HG02759 (cell line): Measurements from ENCODE around the gene MIPEP.
"Not testable (repeated sequence)": the region's sequence is repeated elsewhere in the genome, so short reads cannot be mapped to it uniquely, and the experiment has no call there.

Experiments
- ATAC-seq: cut with Tn5 transposase; IDR thresholded peaks from one replicate; pipeline ENCODE4 v1.9.1; 2021; ENCODE audit warnings: mild to moderate bottlenecking, moderate library complexity; ENCODE audit not compliant: unreplicated experiment

Gene MIPEP

GRCh38 chr13:23888658-23889614 lies at the start of gene MIPEP:
Gene MIPEP (minus strand): TSS chr13:23889400. CDS start chr13:23889320, 80 bp downstream.
- peak; percentile 95 for ATAC-seq

DNA sequence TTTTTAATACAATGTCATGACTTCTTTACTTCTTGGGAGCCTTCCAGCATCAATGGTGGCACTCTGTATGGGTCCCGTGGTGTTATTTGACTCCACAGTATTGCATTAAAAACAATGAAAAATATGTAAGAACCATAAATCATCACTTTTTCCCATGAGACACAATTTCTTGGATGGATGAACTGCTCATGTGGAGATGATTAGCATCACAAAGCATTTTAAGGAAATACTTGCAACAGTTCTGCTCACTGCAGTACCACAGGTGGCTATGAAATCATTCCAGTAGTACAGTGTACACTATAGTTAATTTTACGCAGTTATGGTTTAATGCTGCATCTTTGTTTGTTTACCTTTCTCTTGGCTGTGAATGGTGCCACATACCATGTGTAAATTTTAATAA lies 45.3 kb upstream of the MIPEP start:
- no peak for ATAC-seq

- no peak for ATAC-seq
Observed at GRCh38 chr13:23928985-23929384, 39.8 kb upstream of the MIPEP start.

- ATAC-seq, result no peak
Observed at GRCh38 chr13:23923031-23923430, 33.8 kb upstream of the MIPEP start.

GRCh38 chr13:23922005-23922932 lies 33.1 kb upstream of the MIPEP start:
- ATAC-seq, result no peak

DNA sequence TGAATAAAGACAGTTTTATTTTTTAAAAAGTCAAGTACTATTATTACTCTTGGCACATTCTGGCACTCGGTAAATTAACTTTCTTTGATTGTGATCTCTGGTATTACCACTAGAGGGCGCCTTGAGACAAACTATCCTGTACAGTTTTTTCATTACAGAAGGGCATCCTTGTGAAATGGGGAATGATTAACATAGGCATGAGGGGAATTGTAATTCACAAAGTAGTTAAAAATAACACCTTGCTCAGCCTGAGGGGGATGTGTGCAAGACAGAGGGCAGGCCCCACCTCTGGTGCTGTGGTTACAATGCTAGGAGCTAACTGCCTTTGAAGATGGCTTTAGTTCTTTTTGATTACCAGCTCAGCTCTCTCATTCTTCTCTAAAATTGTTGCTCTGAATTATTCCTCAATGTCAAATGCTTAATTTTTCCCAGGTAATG lies 32.3 kb upstream of the MIPEP start:
- no peak for ATAC-seq

GRCh38 chr13:23919006-23919405 lies 29.8 kb upstream of the MIPEP start:
- no peak for ATAC-seq

GRCh38 chr13:23918208-23918607 lies 29.0 kb upstream of the MIPEP start:
- no peak for ATAC-seq

- no peak for ATAC-seq
Observed at GRCh38 chr13:23915308-23915707, 26.1 kb upstream of the MIPEP start.

GRCh38 chr13:23912469-23912868 lies 23.3 kb upstream of the MIPEP start:
- no peak for ATAC-seq

- ATAC-seq, result no peak
Observed at GRCh38 chr13:23909606-23910005, 20.4 kb upstream of the MIPEP start.

GRCh38 chr13:23905766-23906165 lies 16.6 kb upstream of the MIPEP start:
- ATAC-seq, result no peak

GRCh38 chr13:23903906-23904280 lies 14.7 kb upstream of the MIPEP start:
- no peak for ATAC-seq

GRCh38 chr13:23902975-23903905 lies 14.0 kb upstream of the MIPEP start:
- no peak for ATAC-seq

GRCh38 chr13:23901365-23901764 lies 12.2 kb upstream of the MIPEP start:
- no peak for ATAC-seq

- ATAC-seq, result no peak
Observed at GRCh38 chr13:23899555-23899954, 10.4 kb upstream of the MIPEP start.

- no peak for ATAC-seq
Observed at GRCh38 chr13:23898101-23898500, 8.9 kb upstream of the MIPEP start.

- not testable (repeated sequence) for ATAC-seq
Observed at GRCh38 chr13:23897452-23897919, 8.3 kb upstream of the MIPEP start, which contains the start of gene C1QTNF9B. Gene C1QTNF9B (minus strand): TSS chr13:23897502.

- not testable (repeated sequence) for ATAC-seq
Observed at GRCh38 chr13:23894746-23895145, 5.5 kb upstream of the MIPEP start.

GRCh38 chr13:23893791-23894190 lies 4.6 kb upstream of the MIPEP start:
- ATAC-seq, result not testable (repeated sequence)
